HEK293 (cell line): ENCODE measurements around the gene DMD.

Source experiments
- CTCF ChIA-PET: fragments of 350-600 bp; formaldehyde crosslinking; extraction: SDS; loops from one replicate; lab custom pipeline; 2021; ENCODE audit warnings: antibody characterized with exemption; lab: Yijun Ruan, JAX
- POLR2A ChIA-PET: fragments of 300-600 bp; formaldehyde crosslinking; extraction: SDS; loops from one replicate; lab custom pipeline; 2020; ENCODE audit warnings: antibody characterized with exemption, inconsistent platforms; lab: Yijun Ruan, JAX
- H3K27ac ChIP-seq: fragments of 200-500 bp; sonication (Bioruptor generic); 2 replicates; pipeline ENCODE4 v1.5.1; 2014; ENCODE audit warnings: low read depth, low read length, control low read depth, inconsistent platforms; ENCODE audit errors: extremely low read depth
- H3K36me3 ChIP-seq, 2 experiments: fragments of 200-500 bp in 1 of 2; sonication (Bioruptor generic) in 1 of 2; 1 replicate in 1 of 2; 2 replicates in 1 of 2; pipeline ENCODE4 v1.5.1; 2014 to 2017; ENCODE audit warnings: inconsistent platforms in 2 of 2, low read length in 2 of 2; ENCODE audit not compliant: control insufficient read depth in 2 of 2, insufficient read depth in 1 of 2
- H3K4me1 ChIP-seq: fragments of 200-500 bp; sonication (Bioruptor generic); 2 replicates; pipeline ENCODE4 v1.5.1; 2014; ENCODE audit warnings: mild to moderate bottlenecking, low read length, inconsistent platforms; ENCODE audit not compliant: control insufficient read depth, insufficient read depth
- H3K4me3 ChIP-seq: 2 replicates; pipeline ENCODE4 v1.5.1; 2011; ENCODE audit warnings: low read depth, mild to moderate bottlenecking, control low read depth, low read length, moderate library complexity
- H3K9me3 ChIP-seq: fragments of 200-500 bp; sonication (Bioruptor generic); 2 replicates; pipeline ENCODE4 v1.5.1; 2014; ENCODE audit warnings: low read depth, low read length, inconsistent platforms; ENCODE audit not compliant: control insufficient read depth, insufficient read depth
- IKZF3 ChIP-seq: fragments of 450-650 bp; IDR thresholded peaks from 2 replicates; pipeline ENCODE4 v1.5.0; 2018; ENCODE audit warnings: missing biosample characterization, mild to moderate bottlenecking, missing genetic modification characterization, moderate library complexity
- KLF9 ChIP-seq: fragments of 450-650 bp; formaldehyde crosslinking; IDR thresholded peaks from 2 replicates; pipeline ENCODE4 v1.5.1; 2016; ENCODE audit warnings: missing biosample characterization, missing genetic modification characterization, low read depth
- MEIS1 ChIP-seq: sonication (generic); formaldehyde crosslinking; IDR thresholded peaks from 2 replicates; pipeline ENCODE4 v1.8.1; 2022; ENCODE audit warnings: missing genetic modification reagents, mild to moderate bottlenecking, borderline replicate concordance
- SCRT2 ChIP-seq: fragments of 450-650 bp; formaldehyde crosslinking; IDR thresholded peaks from 2 replicates; pipeline ENCODE4 v1.5.1; 2016; ENCODE audit warnings: missing biosample characterization, missing genetic modification characterization
- SP2 ChIP-seq: fragments of 450-650 bp; formaldehyde crosslinking; IDR thresholded peaks from 2 replicates; pipeline ENCODE4 v1.5.1; 2016; ENCODE audit warnings: missing biosample characterization, missing genetic modification characterization
- SP7 ChIP-seq: fragments of 450-650 bp; formaldehyde crosslinking; IDR thresholded peaks from 2 replicates; pipeline ENCODE4 v1.5.1; 2016; ENCODE audit warnings: missing biosample characterization, missing genetic modification characterization
- ZBTB49 ChIP-seq: fragments of 450-650 bp; formaldehyde crosslinking; IDR thresholded peaks from 2 replicates; pipeline ENCODE4 v1.5.1; 2016; ENCODE audit warnings: missing biosample characterization, missing genetic modification characterization, low read depth
- ZFP37 ChIP-seq: fragments of 450-650 bp; formaldehyde crosslinking; IDR thresholded peaks from 2 replicates; pipeline ENCODE4 v1.5.1; 2016; ENCODE audit warnings: missing biosample characterization, missing genetic modification characterization
- ZFP69B ChIP-seq: fragments of 450-650 bp; formaldehyde crosslinking; IDR thresholded peaks from 2 replicates; pipeline ENCODE4 v1.5.1; 2016; ENCODE audit warnings: missing biosample characterization, missing genetic modification characterization
- ZNF114 ChIP-seq: fragments of 450-650 bp; formaldehyde crosslinking; IDR thresholded peaks from 2 replicates; pipeline ENCODE4 v1.5.0; 2017; ENCODE audit warnings: missing biosample characterization, missing genetic modification characterization
- ZNF16 ChIP-seq: fragments of 450-650 bp; formaldehyde crosslinking; IDR thresholded peaks from 2 replicates; pipeline ENCODE4 v1.5.1; 2016; ENCODE audit warnings: low read depth, missing biosample characterization, missing genetic modification characterization
- ZNF174 ChIP-seq: fragments of 450-650 bp; formaldehyde crosslinking; IDR thresholded peaks from 2 replicates; pipeline ENCODE4 v1.5.0; 2017; ENCODE audit warnings: missing biosample characterization, mild to moderate bottlenecking, missing genetic modification characterization
- ZNF302 ChIP-seq: fragments of 450-650 bp; formaldehyde crosslinking; IDR thresholded peaks from 2 replicates; pipeline ENCODE4 v1.5.1; 2016; ENCODE audit warnings: missing biosample characterization, missing genetic modification characterization, low read depth
- ZNF324 ChIP-seq: fragments of 450-650 bp; formaldehyde crosslinking; IDR thresholded peaks from 2 replicates; pipeline ENCODE4 v1.5.1; 2016; ENCODE audit warnings: missing biosample characterization, missing genetic modification characterization
- ZNF549 ChIP-seq: fragments of 450-650 bp; IDR thresholded peaks from 2 replicates; pipeline ENCODE4 v1.5.1; 2018; ENCODE audit warnings: missing biosample characterization, missing genetic modification characterization, mild to moderate bottlenecking, inconsistent platforms, moderate library complexity
- ZNF654 ChIP-seq: fragments of 450-650 bp; formaldehyde crosslinking; IDR thresholded peaks from 2 replicates; pipeline ENCODE4 v1.5.1; 2016; ENCODE audit warnings: low read depth, missing biosample characterization, missing genetic modification characterization
- ZNF701 ChIP-seq: fragments of 450-650 bp; formaldehyde crosslinking; IDR thresholded peaks from 2 replicates; pipeline ENCODE4 v1.5.1; 2016; ENCODE audit warnings: missing biosample characterization, missing genetic modification characterization
- ZNF76 ChIP-seq: fragments of 450-650 bp; formaldehyde crosslinking; IDR thresholded peaks from 2 replicates; pipeline ENCODE4; 2016; ENCODE audit warnings: low read depth, missing biosample characterization, missing genetic modification characterization, borderline replicate concordance
- ZNF776 ChIP-seq: fragments of 450-650 bp; formaldehyde crosslinking; IDR thresholded peaks from 2 replicates; pipeline ENCODE4 v1.5.0; 2017; ENCODE audit warnings: missing biosample characterization, missing genetic modification characterization, borderline replicate concordance
- ZSCAN16 ChIP-seq: fragments of 450-650 bp; formaldehyde crosslinking; IDR thresholded peaks from 2 replicates; pipeline ENCODE4 v1.5.1; 2016; ENCODE audit warnings: missing biosample characterization, missing genetic modification characterization
- TF ChIP-seq, protein P1 (sequence below): fragments of 450-650 bp; formaldehyde crosslinking; IDR thresholded peaks from 2 replicates; pipeline ENCODE4 v1.5.1; 2016; ENCODE audit warnings: missing biosample characterization, missing genetic modification characterization

DMD gene

GRCh38 chrX:31092970-31093638 is 2118.2 kb downstream of the DMD start:
- POLR2A ChIA-PET: no interaction called here
- CTCF ChIA-PET: interaction anchor here (0.6 kb wide), 1 partner anchor 90 kb away, joined by 4 read pairs; no protein-coding TSS in a partner anchor
- H3K9me3 ChIP-seq: no peaks in the 10 kb centered on the region

GRCh38 chrX:31092476-31092875 is 2118.9 kb downstream of the DMD start:
- H3K36me3 ChIP-seq: no peaks in the 10 kb centered on the region
- ChIA-PET CTCF (no interaction called here), POLR2A (no interaction called here)
- H3K27ac ChIP-seq: no peak overlapping the region
- no peaks in the 10 kb centered on the region for H3K9me3 ChIP-seq
- no peak for TF ChIP-seq ZNF701 (tag by site-specific recombination)
- TF ChIP-seq ZFP37 (tag by site-specific recombination): no peak
- no peak for TF ChIP-seq ZBTB49 (tag by site-specific recombination)
- no peak for TF ChIP-seq ZNF654
- no peaks in the 10 kb centered on the region for H3K4me1 ChIP-seq
- no peak overlapping the region for H3K4me3 ChIP-seq

More at GRCh38 chrX:31092970-31093638, 2118.2 kb downstream of the DMD start:
- Histone ChIP-seq H3K36me3 (no peaks in the 10 kb centered on the region), H3K27ac (no peak overlapping the region), H3K4me1 (no peaks in the 10 kb centered on the region), H3K4me3 (no peak overlapping the region)
- TF ChIP-seq ZNF549 (tag by site-specific recombination) (no peak), ZNF114 (tag by site-specific recombination) (no peak), IKZF3 (no peak), ZNF324 (tag by site-specific recombination) (no peak), KLF9 (no peak), ZFP69B (no peak), ZNF302 (tag by site-specific recombination) (no peak), ZNF76 (tag by site-specific recombination) (no peak), ZNF701 (tag by site-specific recombination) (no peak), SCRT2 (tag by site-specific recombination) (no peak), SP2 (no peak), MEIS1 (CRISPR knock-in tag) (no peak), ZNF776 (tag by site-specific recombination) (no peak), ZSCAN16 (no peak)

GRCh38 chrX:31091819-31092218 is 2119.5 kb downstream of the DMD start:
- POLR2A ChIA-PET: no interaction called here
- H3K36me3 ChIP-seq: no peaks in the 10 kb centered on the region
- no peaks in the 10 kb centered on the region for H3K9me3 ChIP-seq
- no peak overlapping the region for H3K27ac ChIP-seq
- TF ChIP-seq ZNF174 (no peak), SP7 (tag by site-specific recombination) (no peak), ZNF16 (tag by site-specific recombination) (no peak)
- TF ChIP-seq, protein P1, sequence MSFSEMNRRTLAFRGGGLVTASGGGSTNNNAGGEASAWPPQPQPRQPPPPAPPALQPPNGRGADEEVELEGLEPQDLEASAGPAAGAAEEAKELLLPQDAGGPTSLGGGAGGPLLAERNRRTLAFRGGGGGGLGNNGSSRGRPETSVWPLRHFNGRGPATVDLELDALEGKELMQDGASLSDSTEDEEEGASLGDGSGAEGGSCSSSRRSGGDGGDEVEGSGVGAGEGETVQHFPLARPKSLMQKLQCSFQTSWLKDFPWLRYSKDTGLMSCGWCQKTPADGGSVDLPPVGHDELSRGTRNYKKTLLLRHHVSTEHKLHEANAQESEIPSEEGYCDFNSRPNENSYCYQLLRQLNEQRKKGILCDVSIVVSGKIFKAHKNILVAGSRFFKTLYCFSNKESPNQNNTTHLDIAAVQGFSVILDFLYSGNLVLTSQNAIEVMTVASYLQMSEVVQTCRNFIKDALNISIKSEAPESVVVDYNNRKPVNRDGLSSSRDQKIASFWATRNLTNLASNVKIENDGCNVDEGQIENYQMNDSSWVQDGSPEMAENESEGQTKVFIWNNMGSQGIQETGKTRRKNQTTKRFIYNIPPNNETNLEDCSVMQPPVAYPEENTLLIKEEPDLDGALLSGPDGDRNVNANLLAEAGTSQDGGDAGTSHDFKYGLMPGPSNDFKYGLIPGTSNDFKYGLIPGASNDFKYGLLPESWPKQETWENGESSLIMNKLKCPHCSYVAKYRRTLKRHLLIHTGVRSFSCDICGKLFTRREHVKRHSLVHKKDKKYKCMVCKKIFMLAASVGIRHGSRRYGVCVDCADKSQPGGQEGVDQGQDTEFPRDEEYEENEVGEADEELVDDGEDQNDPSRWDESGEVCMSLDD (tag by site-specific recombination): no peak
- H3K4me1 ChIP-seq: no peaks in the 10 kb centered on the region
- no peak overlapping the region for H3K4me3 ChIP-seq
- CTCF ChIA-PET: no interaction called here
